Stimulated activated naive CD4-positive, alpha-beta T cell (primary cell): ENCODE results near the gene MFSD12.
"Not testable (repeated sequence)": the region's sequence is repeated elsewhere in the genome, so short reads cannot be mapped to it uniquely, and the experiment has no call there.

Experiments used
- DNase-seq, 6 experiments: peaks; one replicate each; lab custom pipeline; 2025; lab: John Stamatoyannopoulos, UW

MFSD12 gene

DNA sequence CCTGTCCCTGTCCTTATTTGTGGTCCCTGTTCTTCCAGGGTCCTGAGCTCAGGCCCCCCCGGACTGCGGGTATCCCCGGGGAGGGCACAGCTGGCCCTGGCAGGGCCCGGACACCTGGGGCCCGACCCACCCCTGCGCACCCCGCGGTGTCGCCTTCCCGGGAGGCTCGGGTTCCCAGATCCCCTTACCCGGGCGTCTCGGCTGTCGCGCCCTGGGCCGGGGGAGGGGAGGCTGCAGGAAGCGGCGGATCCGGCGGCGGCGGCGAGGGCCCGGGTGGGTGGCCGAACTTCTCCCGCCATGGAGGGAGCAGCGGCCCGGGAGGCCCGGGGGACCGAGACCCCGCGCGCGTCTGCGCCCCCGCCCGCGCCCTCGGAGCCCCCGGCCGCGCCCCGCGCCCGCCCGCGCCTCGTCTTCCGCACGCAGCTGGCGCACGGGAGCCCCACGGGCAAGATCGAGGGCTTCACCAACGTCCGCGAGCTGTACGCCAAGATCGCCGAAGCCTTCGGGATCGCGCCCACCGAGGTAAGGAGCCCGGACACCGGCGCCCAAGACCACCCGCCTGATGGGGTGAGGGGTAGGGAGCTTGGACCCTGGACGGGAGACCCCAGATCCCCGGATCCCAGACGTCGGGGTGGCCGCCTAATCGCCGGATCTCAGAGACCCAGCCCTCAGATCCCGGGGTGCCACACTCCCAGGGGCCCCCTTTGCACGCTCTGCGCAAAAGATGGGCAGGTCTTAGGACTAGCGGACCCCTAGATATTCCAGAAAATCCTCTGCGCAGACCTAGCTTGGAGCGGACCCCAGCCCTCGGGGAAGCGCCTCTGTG, 28.1 kb upstream of the MFSD12 start, which contains the start of gene GIPC3:
GIPC3 (plus strand) TSS at position 178 of the 826 bp plus-strand sequence; CDS start at position 298, 120 bp downstream.
- DNase-seq: peak in 1 of 6 experiments; percentile 43

DNA sequence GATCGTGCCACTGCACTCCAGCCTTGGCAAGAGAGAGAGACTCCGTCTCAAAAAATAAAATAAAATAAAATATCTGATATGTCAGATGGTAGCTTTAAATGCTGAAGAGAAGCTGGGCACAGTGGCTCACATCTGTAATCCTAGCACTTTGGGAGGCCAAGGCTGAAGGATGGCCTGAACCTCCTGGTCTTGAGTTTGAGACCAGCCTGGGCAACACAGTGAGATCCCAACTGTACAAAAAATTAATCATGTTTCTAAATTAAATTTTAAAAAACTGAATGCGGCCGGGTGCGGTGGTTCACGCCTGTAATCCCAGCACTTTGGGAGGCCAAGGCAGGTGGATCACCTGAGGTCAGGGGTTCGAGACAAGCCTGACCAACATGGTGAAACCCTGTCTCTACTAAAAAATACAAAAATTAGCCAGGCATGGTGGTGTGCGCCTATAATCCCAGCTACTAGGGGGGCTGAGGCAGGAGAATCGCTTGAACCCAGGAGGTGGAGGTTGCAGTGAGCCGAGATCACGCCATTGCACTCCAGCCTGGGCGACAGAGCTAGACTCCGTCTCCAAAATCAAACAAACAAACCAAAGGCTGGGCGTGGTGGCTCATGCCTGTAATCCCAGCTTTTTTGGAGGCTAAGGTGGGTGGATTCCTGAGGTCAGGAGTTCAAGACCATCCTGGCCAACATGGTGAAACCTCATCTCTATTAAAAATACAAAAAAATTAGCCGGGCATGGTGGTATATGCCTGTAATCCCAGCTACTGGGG, 26.8 kb upstream of the MFSD12 start:
- DNase-seq: not testable (repeated sequence)

DNA sequence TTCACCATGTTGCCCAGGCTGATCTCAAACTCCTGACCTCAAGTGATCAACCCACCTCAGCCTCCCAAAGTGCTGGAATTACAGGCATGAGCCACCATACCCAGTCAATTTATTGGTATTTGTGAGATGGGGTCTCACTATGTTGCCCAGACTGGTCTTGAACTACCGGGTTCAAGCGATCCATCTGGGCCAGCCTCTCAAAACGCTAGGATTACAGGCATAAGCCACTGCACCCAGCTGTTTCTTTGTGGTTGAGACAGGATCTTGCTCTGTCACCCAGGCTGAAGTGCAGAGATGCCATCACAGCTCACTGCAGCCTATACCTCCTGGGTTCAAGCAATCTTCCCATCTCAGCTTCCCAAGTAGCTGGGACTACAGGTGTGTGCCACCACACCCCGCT, 24.4 kb upstream of the MFSD12 start:
- DNase-seq: not testable (repeated sequence)

DNA sequence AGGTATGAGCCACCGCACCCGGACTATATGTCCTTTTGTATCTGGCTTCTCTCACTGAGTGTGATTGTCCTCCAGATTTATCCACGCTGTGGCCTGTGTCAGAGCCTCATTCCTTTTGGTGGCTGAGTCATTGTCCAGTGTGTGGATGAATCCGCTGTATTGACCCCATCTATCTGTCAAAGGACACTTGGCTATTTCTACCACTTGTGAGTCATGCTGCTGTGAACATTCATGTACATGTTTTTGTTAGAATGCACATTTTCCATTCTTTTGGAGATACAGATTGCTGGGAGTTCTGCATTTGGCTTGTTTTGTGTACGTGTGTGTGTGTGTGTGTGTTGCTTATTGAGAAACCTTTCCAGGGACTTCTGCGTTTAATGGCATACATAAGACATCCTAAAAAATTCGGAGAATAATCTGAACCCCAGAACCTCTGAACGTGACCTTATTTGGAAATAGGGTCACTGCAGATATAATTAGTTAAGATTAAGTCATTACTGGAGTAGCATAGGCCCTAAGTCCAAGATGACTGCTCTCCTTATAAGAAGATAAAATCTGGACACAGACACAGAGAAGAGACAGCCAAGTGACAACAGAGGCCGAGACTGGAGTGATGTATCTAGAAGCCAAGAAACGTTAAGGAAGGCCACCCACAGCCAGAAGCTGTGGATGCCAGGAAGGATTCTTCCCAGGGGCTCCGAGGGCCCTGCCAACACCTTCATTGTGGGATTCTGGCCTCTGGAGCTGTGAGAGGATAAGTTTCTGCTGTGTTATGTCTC, 23.0 kb upstream of the MFSD12 start:
- DNase-seq: no peak

DNA sequence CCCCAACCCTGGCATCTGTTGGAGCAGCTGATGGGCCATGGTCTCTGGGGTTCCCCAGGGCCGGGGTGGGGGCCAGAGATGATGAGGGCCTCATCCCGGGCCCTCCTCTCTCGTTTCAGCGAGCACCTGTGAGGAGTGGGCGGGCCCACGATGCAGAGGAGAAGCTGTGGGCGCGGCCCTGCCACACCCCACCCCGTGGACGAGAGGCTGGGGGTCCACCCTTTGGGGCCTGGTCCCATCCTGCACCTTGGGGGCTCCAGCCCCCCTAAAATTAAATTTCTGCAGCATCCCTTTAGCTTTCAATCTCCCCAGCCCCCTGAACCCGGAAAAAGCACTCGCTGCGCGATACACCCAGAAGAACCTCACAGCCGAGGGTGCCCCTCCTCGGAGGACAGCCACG, 21.0 kb upstream of the MFSD12 start:
- DNase-seq: no peak

DNA sequence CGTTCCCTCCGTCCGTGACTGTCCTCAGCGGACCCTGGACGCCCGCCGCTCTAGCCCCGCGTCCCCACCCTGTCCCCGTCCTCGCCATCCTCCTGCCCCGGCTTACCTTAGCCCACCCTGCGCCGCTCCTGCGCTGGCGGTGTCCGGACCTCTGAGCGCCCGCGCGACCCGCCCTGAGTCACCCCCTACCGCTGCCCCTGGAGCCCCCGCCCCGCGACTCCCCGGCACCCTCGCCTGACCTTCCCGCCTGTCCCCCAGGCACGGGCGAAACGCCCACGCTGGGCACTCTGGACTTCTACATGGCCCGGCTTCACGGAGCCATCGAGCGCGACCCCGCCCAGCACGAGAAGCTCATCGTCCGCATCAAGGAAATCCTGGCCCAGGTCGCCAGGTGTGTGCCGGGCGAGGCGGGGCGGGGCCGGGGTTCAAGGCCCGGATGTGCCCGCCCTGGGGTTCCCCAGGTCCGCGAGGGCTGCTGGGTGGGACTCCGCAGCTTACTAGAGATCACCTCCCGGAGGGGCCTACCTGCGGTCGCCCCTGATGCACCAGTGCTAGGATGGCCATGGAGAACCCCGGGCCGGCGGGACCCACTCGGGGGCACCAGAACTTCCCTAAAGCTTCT, 20.4 kb upstream of the MFSD12 start:
- no peak for DNase-seq

DNA sequence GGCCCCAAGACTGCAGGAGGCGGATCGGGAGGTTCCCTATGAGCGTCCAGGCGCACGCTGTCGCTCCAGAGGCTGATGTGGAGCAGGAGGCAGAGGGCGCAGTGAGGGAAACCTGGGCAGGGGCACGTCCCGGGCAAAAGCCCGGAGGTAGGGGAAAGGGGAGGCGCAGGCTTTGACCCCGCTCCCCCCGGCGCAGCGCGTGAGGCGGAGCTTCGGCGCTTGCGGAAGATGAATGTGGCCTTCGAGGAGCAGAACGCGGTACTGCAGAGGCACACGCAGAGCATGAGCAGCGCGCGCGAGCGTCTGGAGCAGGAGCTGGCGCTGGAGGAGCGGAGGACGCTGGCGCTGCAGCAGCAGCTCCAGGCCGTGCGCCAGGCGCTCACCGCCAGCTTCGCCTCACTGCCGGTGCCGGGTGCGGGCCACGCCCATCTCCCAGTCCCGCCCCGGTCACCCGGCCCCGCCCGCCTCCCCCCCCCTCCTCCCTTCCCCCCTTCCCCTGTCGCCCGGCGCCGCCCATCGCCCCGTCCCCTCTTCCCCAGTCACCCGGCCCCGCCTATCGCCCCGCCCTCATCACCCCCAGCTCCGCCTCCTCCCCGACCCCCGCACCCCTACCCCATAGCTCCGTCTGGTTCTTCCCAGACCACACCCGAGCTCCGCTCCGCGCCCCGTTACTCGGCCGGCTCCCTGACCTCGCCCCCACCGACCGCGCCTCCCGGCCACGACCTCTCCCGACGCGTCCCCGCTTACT, 19.5 kb upstream of the MFSD12 start:
- DNase-seq: no peak

DNA sequence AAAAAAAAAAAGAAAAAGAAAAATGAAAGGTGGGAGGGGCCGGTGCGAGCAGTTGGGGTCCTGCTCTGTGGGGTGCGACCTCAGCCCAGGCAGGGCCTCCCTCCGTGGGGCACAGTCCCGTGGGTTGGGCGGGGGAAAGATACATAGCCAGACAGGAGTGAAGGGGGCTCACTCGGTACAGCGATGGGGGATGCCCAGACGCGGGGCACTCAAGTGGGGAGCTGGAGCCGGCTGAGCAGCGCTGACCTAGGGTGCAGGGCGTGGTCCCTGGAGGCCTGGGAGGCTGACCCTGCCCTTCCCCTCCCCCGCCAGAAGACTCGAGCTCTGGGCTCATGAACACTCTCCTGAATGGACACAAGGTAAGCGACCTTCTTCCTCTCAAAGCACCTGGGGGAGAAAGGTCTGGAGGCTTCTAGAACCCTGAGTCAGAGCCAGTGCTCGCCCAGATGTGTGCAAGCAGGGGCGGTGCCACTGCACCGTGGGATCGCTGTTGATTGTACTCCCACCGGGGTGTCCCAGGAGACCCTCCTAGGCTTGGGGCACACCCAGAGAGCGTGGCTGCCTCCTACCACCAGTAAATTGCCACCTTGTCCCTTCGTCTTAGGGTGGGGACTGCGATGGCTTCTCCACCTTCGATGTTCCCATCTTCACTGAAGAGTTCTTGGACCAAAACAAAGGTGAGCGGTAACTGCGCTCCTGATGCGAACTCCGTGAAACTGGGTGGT, 18.7 kb upstream of the MFSD12 start:
- no peak for DNase-seq

DNA sequence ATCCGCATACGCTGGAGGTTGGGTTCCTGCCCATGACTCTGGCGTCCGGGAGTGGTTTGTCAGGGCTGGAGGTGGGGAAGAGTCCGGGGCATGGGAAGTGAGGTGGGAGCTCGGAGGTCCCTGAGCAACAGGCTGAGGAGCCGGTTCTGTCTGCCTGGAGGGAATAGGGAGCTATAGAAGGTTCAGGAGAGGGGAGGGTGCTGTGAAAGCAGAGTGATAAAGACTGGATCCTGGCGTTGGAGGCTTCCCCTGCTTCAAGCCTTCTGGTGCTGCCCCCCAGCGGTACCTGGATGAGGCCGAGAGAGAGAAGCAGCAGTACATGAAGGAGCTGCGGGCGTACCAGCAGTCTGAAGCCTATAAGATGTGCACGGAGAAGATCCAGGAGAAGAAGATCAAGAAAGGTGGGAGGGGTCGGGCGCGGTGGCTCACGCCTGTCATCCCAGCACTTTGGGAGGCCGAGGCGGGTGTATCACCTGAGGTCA, 17.9 kb upstream of the MFSD12 start:
- DNase-seq: no peak

DNA sequence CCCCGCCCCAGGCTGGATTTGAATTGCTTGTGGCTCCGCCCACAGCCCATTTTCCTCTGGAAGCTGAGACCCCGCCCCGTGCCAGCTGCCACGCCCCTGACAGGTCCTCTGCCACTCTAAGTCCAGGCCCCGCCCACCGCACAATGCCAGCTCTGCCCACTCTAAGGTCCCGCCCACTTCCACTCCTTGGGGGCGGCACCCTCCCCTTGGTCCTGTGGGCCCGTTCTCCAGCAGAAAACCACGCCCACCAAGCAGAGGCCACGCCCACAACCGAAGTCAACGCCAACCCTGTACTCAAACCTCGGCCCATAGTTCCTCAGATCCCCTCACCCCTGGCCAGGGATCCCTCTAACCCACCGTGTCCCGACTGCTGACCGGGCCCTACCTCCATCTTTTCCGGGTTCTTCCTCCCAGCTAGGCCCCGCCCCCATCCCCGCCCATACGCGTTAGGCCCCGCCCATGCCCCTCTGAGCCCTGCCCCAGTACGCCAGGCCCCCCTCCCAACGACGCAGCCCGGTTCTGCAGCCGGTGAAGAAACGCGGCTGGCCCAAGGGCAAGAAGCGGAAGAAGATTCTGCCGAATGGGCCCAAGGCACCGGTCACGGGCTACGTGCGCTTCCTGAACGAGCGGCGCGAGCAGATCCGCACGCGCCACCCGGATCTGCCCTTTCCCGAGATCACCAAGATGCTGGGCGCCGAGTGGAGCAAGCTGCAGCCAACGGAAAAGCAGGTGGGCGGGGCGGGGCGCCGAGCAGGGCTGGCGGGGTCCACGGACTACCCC, 16.7 kb upstream of the MFSD12 start:
- DNase-seq: peak; percentile 53 to 83 (median 66)

DNA sequence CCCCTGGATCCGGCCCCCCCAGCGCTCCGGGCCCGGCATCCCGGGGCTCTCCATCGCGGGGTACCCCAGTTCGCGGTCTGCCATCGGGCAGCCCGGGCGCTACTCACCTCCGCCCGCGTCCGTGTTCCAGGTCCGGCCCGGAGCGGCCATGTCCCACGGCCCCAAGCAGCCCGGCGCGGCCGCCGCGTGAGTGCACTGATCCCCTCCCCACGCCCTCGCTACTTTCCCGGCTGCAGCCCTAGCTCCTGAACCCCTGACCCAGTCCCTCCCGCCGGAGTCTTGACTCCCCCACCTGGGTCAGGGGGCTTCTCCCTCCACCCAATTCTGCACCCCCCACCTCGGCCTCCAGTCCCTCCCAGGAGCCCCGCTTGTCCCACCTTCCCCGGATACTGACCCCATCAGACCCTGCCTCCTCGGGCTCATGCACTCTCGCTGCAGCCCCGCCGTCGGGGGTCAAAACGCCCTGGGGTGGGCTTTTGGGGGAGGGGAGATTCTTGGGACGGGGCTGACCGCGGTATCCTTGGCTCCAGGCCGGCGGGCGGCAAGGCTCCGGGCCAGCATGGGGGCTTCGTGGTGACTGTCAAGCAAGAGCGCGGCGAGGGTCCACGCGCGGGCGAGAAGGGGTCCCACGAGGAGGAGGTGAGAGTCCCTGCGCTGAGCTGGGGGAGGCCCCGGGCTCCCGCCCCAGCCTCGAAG, 15.9 kb upstream of the MFSD12 start:
- no peak for DNase-seq

DNA sequence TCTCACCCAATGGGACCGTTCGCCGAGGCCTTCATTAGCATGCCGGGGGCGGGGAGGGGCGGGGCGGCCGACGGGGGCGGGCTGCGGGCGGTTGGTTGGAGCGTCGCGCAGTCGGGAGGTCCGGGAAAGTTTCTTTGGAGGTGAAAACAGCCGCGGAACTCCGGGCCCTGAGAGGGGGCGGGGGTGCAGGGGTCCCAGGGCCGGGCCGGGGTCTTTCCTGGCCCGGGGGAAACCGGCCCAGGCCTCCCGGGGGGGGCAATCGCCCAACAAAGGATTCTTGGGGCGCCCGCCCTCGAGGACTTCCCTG, 15.4 kb upstream of the MFSD12 start, which contains the start of gene HMG20B:
HMG20B (plus strand) TSS at position 90 of the 307 bp plus-strand sequence. CDS start 366 bp downstream, outside the sequence.
- DNase-seq: no peak

DNA sequence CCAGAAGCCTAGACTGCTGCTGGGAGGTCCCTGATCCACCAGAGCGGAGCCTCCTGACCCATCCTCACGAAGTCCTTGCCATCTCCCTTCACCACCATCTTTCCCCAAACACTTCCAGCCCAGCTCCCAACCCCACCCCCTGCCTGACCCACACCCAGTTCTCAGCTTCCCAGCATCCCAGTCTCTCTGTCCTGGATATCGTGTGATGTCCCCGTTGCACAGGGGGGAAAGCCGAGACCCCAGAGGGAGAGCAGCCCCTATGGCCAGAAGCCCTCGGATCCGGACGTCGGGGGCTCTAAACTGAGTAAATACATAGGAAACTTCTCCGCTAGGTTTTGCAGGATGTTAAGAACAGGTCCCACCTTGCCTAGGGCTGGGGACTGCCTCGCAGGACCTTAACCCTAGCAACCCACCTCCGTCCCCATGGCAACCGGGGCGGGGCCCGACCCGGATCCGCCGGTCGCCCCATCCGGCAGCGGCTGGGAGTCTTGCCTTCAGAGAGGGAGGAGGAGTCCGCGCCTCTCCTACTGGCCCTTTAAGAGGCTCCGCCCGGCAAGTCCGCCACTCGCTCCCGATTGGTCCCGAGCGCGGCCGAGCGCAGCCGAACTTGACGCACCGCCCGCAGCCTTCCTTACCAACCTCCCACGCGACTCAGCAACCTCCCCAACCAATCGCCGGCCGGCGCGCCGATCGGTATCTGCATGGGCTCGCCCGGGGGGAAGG, 14.9 kb upstream of the MFSD12 start:
- peak; percentile 96 to 99 (median 98) for DNase-seq

DNA sequence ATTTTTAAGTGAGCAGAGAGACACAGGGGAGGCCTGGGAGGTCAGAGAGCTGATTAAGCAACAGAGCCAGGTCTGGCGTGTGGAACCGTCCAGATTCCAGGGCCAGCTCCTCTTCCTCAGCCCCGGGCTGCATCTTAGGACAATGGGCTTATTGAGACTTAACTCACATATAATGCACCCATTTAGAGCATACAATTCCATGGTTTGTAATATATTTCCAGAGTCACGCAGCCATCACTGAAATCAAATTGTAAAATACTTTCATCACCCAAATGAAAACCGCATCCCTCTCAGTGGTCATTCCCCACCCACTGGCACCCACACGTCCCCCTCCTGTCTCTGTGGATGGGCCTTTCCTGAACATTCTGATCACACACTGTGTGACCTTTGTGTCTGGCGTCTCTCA, 13.2 kb upstream of the MFSD12 start:
- no peak for DNase-seq

DNA sequence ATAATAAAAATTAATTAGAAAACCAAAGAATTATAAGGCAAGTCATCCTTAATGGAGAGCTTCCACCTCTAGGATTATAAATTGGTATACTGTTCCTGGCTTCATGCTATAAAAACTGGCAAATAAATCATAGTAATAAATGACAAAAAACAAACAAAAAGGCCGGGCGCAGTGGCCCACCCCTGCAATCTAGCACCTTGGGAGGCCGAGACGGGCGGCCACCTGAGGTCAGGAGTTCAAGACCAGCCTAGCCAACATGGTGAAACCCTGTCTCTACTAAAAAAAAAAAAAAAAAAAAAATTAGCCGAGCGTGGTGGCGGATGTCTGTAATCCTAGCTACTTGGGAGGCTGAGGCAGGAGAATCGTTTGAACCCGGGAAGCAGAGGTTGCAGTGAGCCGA, 12.7 kb upstream of the MFSD12 start:
- DNase-seq: not testable (repeated sequence)

DNA sequence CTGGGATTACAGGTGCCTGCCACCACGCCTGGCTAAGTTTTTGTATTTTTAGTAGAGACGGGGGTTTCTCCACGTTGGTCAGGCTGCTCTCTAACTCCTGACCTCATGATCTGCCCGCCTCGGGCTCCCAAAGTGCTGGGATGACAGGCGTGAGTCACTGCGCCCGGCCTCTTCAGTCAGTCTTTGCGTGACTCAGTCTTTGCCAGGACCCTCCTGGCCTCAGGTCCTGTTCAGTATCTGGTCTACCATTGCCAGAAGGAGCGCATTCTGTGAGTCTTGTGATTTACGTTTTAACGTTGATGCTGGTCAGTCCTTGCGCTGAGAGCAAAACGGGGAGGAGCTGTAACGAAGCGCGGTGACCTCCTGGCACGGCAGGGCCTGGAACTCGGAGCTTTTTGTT, 7.8 kb upstream of the MFSD12 start:
- DNase-seq: no peak

DNA sequence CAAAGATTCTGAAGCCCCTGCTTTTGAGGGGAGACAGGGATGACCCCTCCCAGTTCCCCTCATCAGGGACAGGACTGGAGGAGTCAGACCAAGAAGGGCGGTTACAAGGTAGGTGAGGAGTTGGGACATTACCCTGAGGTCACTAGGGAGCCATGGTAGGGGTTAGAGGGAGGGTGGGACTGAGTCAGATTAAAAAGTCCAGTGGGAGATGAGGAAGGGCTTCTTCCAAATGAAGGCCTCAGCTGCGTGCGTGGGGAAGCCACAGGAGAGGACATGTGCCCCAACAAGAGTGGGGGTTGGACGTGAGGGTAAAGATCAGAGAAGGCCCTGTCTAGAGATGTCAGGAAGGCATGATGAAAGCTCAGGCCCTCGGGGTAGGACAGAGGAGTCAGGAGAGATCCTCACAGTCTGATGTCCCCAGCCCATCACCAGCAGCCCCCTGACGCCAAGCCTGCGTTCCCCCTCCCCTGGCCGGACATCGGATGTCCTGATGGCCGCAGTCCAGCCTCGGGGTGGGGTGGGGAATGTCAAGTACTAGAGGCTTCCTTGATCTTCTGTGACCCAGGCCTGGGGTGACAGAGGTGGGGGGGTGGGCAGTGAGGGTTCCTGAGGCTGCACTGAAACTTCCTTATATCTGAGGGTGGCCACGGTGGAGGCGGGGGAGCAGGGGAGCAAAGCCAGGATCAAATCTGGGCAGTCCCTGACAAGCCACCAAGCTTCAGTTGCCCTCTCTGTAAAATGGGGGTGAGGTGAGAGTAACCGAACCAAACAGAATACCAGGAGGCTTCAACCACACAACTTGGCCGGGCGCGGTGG, 6.5 kb upstream of the MFSD12 start:
- no peak for DNase-seq
